HepG2 (cell line): ENCODE results near the gene CROCC. TPM values are rescaled to one million over a fixed set of nuclear protein-coding genes. Genes with fewer than 3 reads are reported as not detected.
A peak's percentile ranks its signal among the peaks of the same experiment; 100 is the strongest.

Source experiments
- ATRX ChIP-seq: sonication (generic); formaldehyde crosslinking; IDR thresholded peaks from 2 replicates; pipeline ENCODE4 v1.4.0; 2020; ENCODE audit warnings: missing genetic modification reagents, borderline replicate concordance
- BCL3 ChIP-seq: sonication (generic); formaldehyde crosslinking; IDR thresholded peaks from 2 replicates; pipeline ENCODE4 v1.5.1; 2020; ENCODE audit warnings: mild to moderate bottlenecking, missing genetic modification reagents, moderate library complexity
- HES4 ChIP-seq: sonication (generic); formaldehyde crosslinking; IDR thresholded peaks from 2 replicates; pipeline ENCODE4 v1.9.0; 2021; ENCODE audit warnings: mild to moderate bottlenecking, missing genetic modification reagents, borderline replicate concordance
- KLF16 ChIP-seq, 2 experiments: sonication (generic) in 1 of 2; formaldehyde crosslinking in 1 of 2; IDR thresholded peaks; 2 replicates each; pipeline versions ENCODE4 v1.6.1 to v1.8.0; 2016 to 2023; ENCODE audit warnings: missing genetic modification reagents in 2 of 2, missing compliant biosample characterization in 1 of 2
- ONECUT2 ChIP-seq: sonication (generic); formaldehyde crosslinking; IDR thresholded peaks from 2 replicates; pipeline ENCODE4 v1.4.0; 2020; ENCODE audit warnings: missing genetic modification reagents
- SP1 ChIP-seq, 2 experiments: fragments of 450-650 bp in 1 of 2; sonication (generic) in 1 of 2; formaldehyde crosslinking in 1 of 2; IDR thresholded peaks; 2 replicates each; pipeline versions ENCODE4 v1.4.0 to v1.6.1; 2016 to 2020; ENCODE audit warnings: missing genetic modification reagents in 1 of 2
- TAF15 ChIP-seq: fragments of 200-400 bp; formaldehyde crosslinking; IDR thresholded peaks from one replicate; pipeline ENCODE4 v1.6.1; 2018; ENCODE audit warnings: mild to moderate bottlenecking, low read depth, low read length; ENCODE audit not compliant: poor library complexity, severe bottlenecking
- YY1 ChIP-seq: IDR thresholded peaks from 2 replicates; pipeline ENCODE4 v1.6.1; 2011; ENCODE audit warnings: low read length, low read depth, moderate library complexity, mild to moderate bottlenecking; ENCODE audit not compliant: insufficient read depth, insufficient replicate concordance
- ZBTB43 ChIP-seq: sonication (generic); formaldehyde crosslinking; conservative IDR thresholded peaks from 2 replicates; pipeline ENCODE4 v1.4.0; 2020; ENCODE audit warnings: missing genetic modification reagents
- ZFX ChIP-seq: sonication (generic); formaldehyde crosslinking; IDR thresholded peaks from 2 replicates; pipeline ENCODE4 v1.4.0; 2020; ENCODE audit warnings: mild to moderate bottlenecking, low read depth, missing genetic modification reagents, moderate library complexity
- ZNF263 ChIP-seq: sonication (generic); formaldehyde crosslinking; IDR thresholded peaks from 2 replicates; pipeline ENCODE4 v1.4.0; 2020; ENCODE audit warnings: missing genetic modification reagents
- ZNF569 ChIP-seq: sonication (generic); formaldehyde crosslinking; IDR thresholded peaks from 2 replicates; pipeline ENCODE4 v1.5.0; 2020; ENCODE audit warnings: mild to moderate bottlenecking, missing genetic modification reagents, moderate library complexity, borderline replicate concordance
- ZNF646 ChIP-seq: sonication (generic); formaldehyde crosslinking; IDR thresholded peaks from 2 replicates; pipeline ENCODE4 v1.9.0; 2021; ENCODE audit warnings: mild to moderate bottlenecking, missing genetic modification reagents
- ZNF784 ChIP-seq: sonication (generic); formaldehyde crosslinking; IDR thresholded peaks from 2 replicates; pipeline ENCODE4 v1.5.1; 2020; ENCODE audit warnings: missing genetic modification reagents, mild to moderate bottlenecking, borderline replicate concordance
- ZNF883 ChIP-seq: sonication (generic); formaldehyde crosslinking; IDR thresholded peaks from 2 replicates; pipeline ENCODE4 v1.5.1; 2020; ENCODE audit warnings: mild to moderate bottlenecking, missing genetic modification reagents; ENCODE audit errors: not compliant biosample characterization
- polyA plus RNA-seq, 8 experiments: library from polyadenylated mRNA; depleted of rRNA in 3 of 8; stranded (reverse) in 7 of 8; unstranded in 1 of 8; fragments of >200 nt; fragmentation: Illumina TruSeq in 4 of 8; extraction: Trizol in 4 of 8; gene quantifications; 2 replicates each; pipeline versions ENCODE4 v1.2.1 to v1.2.3, GENCODE V29; 2011 to 2016; ENCODE audit warnings: low read depth in 4 of 8, missing spikeins in 1 of 8, mixed read lengths in 1 of 8; ENCODE audit not compliant: insufficient read depth in 1 of 8
- total RNA-seq, 5 experiments: library from RNA; depleted of rRNA; stranded (reverse); fragments of >200 nt; fragmentation: Illumina TruSeq; extraction: Trizol; gene quantifications; 2 replicates each; pipeline ENCODE4 v1.2.3, GENCODE V29; 2016; ENCODE audit warnings: low read depth in 1 of 5

The CROCC gene
- total and polyA plus RNA-seq, 2 of the 13 experiments (the other 11 are each of a cell fraction or from before 2014, with no cell fraction given), result 7.8 to 15.5 TPM

GRCh38 chr1:16913833-16914662 is 7.7 kb upstream of the CROCC start (continued):
- TF ChIP-seq ZNF263 (CRISPR knock-in tag), result 0 out of 2 replicates have a peak, but pooled peaks have one; percentile 11
- no peak for TF ChIP-seq ZNF569 (CRISPR knock-in tag)
- TF ChIP-seq ATRX (CRISPR knock-in tag), result no peak
- no peak for TF ChIP-seq YY1
- peak; percentile 85 for TF ChIP-seq ZFX (CRISPR knock-in tag)
- TF ChIP-seq KLF16 (CRISPR knock-in tag; IDR thresholded peaks at IDR 0.05), result peak in 1 of 2 experiments; percentile 31; a peak in 1 of 4 replicates
- peak; percentile 33; the same call in 1 of the 2 replicates for TF ChIP-seq ZNF784 (CRISPR knock-in tag)
- no peak for TF ChIP-seq ZNF646 (CRISPR knock-in tag)
- TF ChIP-seq TAF15, result no peak
- TF ChIP-seq ZNF883, result peak; percentile 15
- no peak for TF ChIP-seq SP1 (IDR thresholded peaks at IDR 0.05)
- TF ChIP-seq SP1 (CRISPR knock-in tag; IDR thresholded peaks at IDR 0.05), result peak; percentile 30; the same call in 1 of the 2 replicates
- TF ChIP-seq BCL3 (CRISPR knock-in tag), result peak; percentile 55
- TF ChIP-seq ZBTB43 (CRISPR knock-in tag), result 0 out of 2 replicates have a peak, but pooled peaks have one; percentile 40
- no peak for TF ChIP-seq ONECUT2 (CRISPR knock-in tag)
- TF ChIP-seq HES4, result peak; percentile 56; the same call in 1 of the 2 replicates
